HG03442 (cell line): ENCODE measurements around the gene PLPPR1.

Experiments used
- ATAC-seq: cut with Tn5 transposase; IDR thresholded peaks from one replicate; pipeline ENCODE4 v1.9.1; 2021; ENCODE audit warnings: mild to moderate bottlenecking, moderate library complexity; ENCODE audit not compliant: unreplicated experiment

Gene PLPPR1

GRCh38 chr9:101028346-101029314, at the start of gene PLPPR1:
TSS of gene PLPPR1 (plus strand) at chr9:101028727.
- ATAC-seq: no peak

DNA sequence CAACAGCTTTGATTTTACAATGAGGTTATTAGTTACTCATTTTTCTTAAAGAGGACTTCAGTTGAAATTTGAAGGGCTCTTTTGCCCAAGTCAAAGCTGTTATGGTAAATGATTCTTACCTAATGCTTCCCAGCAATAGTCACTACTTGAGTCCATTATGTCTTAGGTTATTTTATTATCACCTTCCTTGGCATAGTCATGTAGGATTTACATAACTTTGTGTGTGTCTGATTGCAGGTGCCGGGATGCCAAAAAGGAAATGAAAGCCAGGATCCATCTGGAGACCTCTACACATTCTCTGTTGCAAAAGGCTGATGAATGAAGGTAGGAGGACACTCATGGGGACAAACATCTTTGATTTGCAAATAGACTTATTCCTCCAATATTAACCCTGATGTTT, 38.8 kb upstream of the PLPPR1 start:
- ATAC-seq: no peak

DNA sequence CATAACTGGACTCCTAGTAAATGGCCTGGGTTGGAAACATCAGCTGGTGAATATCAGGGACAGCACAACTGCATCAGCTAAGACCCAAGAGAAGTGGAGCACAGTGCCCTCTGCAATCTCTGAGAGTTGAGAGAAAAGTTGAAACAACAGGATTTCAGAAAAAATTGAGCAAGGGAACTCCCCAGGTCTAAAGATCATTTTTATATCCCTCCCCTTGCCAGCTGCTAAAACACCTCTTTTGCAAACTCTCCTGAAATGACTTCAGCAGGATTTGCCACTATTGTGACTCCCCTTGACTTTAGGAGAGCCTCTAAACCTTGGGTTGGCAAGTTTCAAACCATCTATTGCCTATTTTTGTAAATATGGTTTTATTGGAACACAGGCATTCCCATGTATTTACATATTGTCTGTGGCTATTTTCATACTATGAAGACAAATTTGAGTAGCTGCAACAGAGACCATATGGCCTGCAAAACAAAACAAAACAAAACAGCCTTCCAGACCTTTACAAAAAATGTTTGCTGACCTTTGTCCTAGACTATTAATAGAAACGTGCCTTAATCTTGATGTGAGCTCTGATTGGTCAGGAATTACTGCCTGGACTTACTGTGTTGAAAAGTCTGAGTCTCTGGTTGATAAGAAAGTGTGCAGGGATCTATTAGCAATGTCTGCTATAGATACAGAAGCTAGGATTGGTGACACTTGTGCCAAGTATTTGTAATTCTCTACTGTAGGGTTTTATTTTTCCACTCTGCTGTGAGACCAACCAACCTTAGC, 37.7 kb upstream of the PLPPR1 start:
- ATAC-seq: no peak

- ATAC-seq: no peak
Observed at GRCh38 chr9:100992632-100993031, 35.9 kb upstream of the PLPPR1 start.

GRCh38 chr9:100999906-101000544, 28.5 kb upstream of the PLPPR1 start:
- no peak for ATAC-seq

- no peak for ATAC-seq
Observed at GRCh38 chr9:101005246-101005645, 23.3 kb upstream of the PLPPR1 start.

DNA sequence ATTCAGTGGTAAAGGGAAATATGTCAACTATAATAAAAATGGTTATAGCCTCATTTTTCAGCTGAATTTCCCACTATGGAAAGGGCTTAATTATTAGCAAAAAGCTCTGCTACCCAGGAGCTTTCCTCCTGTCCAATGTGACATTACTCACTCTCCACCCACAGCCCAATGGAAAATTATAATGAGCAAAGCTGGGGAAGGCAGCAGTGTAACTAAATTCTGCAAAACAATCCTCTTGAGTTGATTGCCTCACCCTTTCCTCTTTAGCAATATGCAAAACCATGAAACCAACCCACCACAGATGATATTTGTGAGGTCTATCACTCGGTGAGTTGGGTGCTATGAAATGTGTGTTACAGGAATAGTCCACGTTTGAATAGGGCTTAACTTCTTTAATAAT, 14.0 kb upstream of the PLPPR1 start:
- ATAC-seq: no peak

- no peak for ATAC-seq
Observed at GRCh38 chr9:101018467-101018866, 10.1 kb upstream of the PLPPR1 start.

DNA sequence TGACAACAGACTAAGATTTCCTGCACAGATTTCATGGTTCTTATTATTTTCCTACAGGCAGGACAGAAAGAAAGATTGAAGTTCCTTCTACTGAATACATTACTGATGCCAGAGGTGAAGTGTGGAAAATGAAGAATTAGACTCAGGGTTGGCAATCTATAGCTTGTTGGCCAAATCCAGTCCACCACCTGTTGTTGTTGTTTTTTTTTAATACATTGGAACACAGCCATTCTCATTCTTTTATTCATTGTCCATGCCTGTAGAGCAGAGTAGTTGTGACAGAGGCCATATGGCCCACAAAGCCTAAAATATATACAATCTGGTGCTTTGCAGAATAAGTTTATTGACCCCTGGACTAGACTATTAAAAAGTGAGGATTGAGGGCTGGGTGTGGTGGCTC, 5.8 kb upstream of the PLPPR1 start:
- ATAC-seq: no peak

GRCh38 chr9:101025940-101026339, 2.6 kb upstream of the PLPPR1 start:
- ATAC-seq: no peak

GRCh38 chr9:101026824-101027223, 1.7 kb upstream of the PLPPR1 start:
- ATAC-seq: no peak

DNA sequence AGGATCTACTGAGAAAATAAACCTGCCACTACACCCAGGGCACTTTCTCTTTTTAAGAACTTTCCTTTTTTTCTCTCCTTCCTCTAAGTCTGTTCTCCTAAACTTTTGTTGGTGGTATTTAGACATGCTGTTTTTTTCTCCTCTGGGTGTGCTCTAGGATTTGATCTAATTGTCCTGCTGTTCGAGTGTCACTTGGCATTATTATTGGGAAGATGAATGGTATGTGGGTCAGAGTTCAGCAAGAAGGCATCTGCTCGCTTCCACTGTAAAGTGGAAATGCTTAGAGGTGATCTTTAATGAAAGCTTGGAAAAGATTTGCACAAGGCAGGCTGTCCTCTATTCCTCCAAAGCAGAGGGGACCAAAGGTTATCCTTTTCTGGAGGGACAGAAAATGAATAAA, 1.3 kb upstream of the PLPPR1 start:
- no peak for ATAC-seq

GRCh38 chr9:101027733-101028345, 688 bp upstream of the PLPPR1 start:
- no peak for ATAC-seq

DNA sequence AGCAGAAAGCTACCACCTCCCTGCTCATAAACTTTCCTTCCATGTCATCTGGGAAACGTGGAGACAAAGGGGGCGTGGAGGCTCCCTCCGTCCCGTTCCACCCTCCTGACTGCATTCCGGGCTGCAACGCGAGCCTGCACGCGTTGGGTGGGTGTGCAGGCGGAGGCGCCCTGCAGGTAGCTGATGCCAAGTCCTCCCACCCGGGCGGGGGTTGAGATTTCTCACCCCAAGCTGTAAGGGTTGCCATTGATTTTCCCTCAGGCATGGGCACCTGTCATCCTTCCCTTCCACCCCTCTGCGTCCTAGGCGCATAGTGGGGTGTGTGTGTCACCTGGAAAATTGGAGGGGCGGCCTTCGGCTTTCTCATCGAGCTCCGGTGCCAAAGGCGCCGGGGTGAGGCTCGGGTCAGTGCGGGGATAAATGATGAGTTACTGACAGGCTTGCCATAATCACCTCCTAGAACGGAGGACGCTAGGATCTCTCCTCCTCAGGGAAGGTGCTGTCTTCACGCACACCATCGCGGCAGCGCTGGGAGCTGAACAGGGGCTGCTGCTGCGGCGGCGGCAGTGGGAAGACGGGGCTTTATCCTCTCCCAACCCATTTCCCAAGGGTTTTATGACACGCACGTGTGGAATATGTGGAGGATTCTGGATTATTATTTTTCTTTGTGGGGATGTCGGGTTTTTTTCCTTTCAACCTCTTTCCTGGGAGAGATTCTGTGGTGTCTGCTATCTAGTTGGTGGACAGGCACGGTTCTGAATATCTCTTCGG, 973 bp downstream of the PLPPR1 start:
- no peak for ATAC-seq

- ATAC-seq: no peak
Observed at GRCh38 chr9:101030086-101030391, 1.5 kb downstream of the PLPPR1 start.

DNA sequence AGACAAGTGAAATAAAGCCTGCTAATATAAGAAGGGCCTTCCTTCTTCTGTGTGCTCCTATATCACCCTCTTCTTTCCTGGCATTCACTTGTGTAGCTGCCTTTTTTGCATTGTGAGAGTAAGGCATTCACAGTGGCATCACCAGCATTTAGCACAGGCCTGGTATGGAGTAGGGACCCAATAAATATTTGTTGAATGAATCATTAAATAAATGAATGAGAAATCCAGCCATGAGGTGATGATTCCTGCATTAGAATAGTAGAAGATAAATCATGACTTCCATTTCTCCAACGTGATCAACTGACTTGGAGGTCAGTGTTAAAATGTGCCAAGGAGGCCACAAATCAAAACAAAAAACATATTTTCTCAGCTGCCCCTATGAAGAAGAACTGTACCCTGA, 3.9 kb downstream of the PLPPR1 start:
- no peak for ATAC-seq

- no peak for ATAC-seq
Observed at GRCh38 chr9:101034222-101034621, 5.7 kb downstream of the PLPPR1 start.

- ATAC-seq: no peak
Observed at GRCh38 chr9:101035098-101035497, 6.6 kb downstream of the PLPPR1 start.

DNA sequence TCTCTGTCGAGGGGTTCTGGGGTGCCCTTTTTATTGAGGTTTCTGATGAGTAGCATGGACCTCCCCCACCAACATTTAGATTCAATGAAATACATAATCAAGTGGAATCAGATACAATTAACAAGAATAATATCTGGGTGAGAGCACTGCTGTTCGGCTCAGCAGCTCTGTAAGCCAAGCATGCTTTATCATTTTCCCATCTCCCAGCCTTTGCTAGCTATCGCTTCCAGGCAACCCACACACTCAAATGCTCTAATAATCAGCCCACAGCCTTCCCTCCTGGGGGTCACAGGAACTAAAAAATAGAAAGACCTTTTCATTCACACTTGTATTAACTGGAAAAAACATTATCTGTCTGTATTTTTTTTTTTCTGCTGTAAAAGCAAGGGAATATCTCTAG, 8.9 kb downstream of the PLPPR1 start:
- no peak for ATAC-seq

- no peak for ATAC-seq
Observed at GRCh38 chr9:101038488-101038887, 10.0 kb downstream of the PLPPR1 start.
